ENCODE measurements around the gene MIGA2.
A peak's percentile ranks its signal among the peaks of the same experiment; 100 is the strongest.

Gene MIGA2

DNA sequence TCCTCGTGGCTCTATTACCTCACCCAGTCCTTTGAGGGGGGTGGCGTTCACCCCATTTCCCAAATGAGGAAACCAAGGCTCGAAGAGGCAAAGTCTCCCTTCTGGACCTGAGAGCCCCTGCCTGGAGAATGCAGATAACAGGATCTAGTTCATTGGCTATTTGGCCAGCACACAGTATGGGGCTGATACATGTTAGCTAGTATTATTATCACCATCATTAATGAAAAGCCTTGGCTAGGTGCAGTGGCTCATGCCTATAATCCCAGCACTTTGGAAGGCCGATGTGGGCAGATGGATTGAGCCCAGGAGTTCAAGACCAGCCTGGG is 12.6 kb upstream of the MIGA2 start:
- peaks cover 67% of the 10 kb centered on the region for H3K4me1 ChIP-seq (ENCODE audit: low read depth, poor library complexity, severe bottlenecking)
- no peaks in the 10 kb centered on the region for H3K36me3 ChIP-seq (ENCODE audit: insufficient read depth)
- no peak overlapping the region for H3K9ac ChIP-seq
- H3K4me3 ChIP-seq (IDR thresholded peaks at IDR 0.05; ENCODE audit: insufficient read depth, low read depth, low read length): no peak overlapping the region
- H3K27ac ChIP-seq: peak overlapping the region; percentile 81; the same call in 1 of the 2 replicates
- H4K20me1 ChIP-seq (ENCODE audit: insufficient read depth): no peaks in the 10 kb centered on the region
- TF ChIP-seq CTCF (conservative IDR thresholded peaks at IDR 0.05; ENCODE audit: low read depth, low read length): no peak
- H2AFZ ChIP-seq (ENCODE audit: low read depth): no peak overlapping the region
- peak overlapping the region; percentile 74; the same call in 1 of the 2 replicates for H3K4me2 ChIP-seq
- H3K79me2 ChIP-seq (ENCODE audit: insufficient read depth, low read depth): peaks cover 56% of the 10 kb centered on the region
- H3K27me3 ChIP-seq (ENCODE audit: insufficient read depth, low read depth): no peaks in the 10 kb centered on the region

DNA sequence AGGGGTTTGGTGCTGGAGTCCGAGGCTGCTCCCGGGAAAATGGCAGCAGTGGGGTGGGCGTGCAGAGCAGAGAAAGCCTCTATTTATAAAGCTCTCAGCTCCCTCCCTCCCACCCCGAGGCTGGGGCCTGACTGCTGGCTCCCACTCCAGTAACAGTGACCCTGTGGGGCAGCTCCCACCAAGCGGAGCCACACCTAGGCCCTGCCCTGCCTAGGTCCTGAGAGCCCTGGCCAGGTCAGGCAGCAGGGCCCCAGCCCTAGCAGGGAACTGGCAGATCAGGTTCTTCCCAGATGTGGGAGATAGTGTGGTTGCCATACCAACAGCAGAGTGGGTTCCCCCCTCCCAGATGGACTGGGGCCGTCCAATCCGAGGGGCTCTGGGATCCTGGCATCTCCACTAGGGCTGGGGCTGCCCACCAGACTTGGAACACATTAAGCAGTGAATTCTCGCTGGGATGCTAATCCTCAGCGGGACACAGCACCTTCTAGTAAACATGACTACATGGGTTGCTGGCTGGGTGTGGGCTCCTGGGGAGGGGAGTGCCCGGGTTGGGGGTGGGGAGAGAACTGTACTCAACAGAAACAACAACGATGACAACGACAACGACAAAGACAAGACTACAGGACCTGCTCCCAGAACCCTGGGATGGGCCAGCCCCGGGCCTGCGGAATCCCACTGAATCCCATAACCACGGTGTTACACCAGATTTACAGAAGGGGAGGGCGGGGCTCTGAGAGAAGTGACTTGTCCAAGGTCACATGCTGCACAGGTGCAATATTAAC is 9.8 kb upstream of the MIGA2 start:
- Histone ChIP-seq H3K79me2 (ENCODE audit: insufficient read depth, low read depth) (peaks cover 56% of the 10 kb centered on the region), H3K4me1 (ENCODE audit: low read depth, poor library complexity, severe bottlenecking) (peaks cover 57% of the 10 kb centered on the region), H3K4me3 (IDR thresholded peaks at IDR 0.05; ENCODE audit: insufficient read depth, low read depth, low read length) (no peak overlapping the region), H3K27me3 (ENCODE audit: insufficient read depth, low read depth) (no peaks in the 10 kb centered on the region), H4K20me1 (ENCODE audit: insufficient read depth) (no peaks in the 10 kb centered on the region), H3K27ac (peak overlapping the region; percentile 46; the same call in 1 of the 2 replicates), H2AFZ (ENCODE audit: low read depth) (no peak overlapping the region), H3K9ac (peak overlapping the region; percentile 58; the same call in 1 of the 2 replicates), H3K36me3 (ENCODE audit: insufficient read depth) (no peaks in the 10 kb centered on the region), H3K4me2 (peak overlapping the region; percentile 98)
- TF ChIP-seq CTCF (conservative IDR thresholded peaks at IDR 0.05; ENCODE audit: low read depth, low read length): no peak

DNA sequence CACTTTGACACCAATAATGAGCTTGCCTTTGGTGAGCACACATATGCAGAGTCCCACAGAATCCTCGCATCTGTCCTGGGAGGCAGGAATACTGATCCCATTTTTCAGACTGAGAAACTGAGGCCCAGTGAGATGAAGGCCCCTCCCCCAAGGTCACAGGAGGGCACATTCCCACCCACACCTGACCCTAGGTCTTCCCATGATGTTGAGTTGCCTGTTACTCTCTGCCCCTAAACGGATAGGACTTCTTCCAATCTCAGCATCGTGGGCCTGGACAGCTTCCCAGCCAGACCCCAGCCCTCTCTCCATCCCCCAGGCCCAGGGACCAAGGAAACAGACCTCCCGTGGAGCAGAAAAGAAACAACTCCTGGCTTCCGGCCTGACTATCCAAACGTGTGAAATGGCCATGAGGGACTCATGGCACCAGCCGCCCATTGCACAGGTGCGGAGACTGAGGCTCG is 9.2 kb upstream of the MIGA2 start:
- H3K27me3 ChIP-seq (ENCODE audit: insufficient read depth, low read depth): no peaks in the 10 kb centered on the region
- H2AFZ ChIP-seq (ENCODE audit: low read depth): peak overlapping the region; percentile 22; the same call in 1 of the 2 replicates
- peak overlapping the region; percentile 58; the same call in 1 of the 2 replicates for H3K9ac ChIP-seq

GRCh38 chr9:129027685-129028191 is 8.7 kb upstream of the MIGA2 start:
- Histone ChIP-seq H3K27me3 (ENCODE audit: insufficient read depth, low read depth) (no peaks in the 10 kb centered on the region), H3K9ac (peak overlapping the region; percentile 58; the same call in 1 of the 2 replicates), H3K4me2 (peak overlapping the region; percentile 98), H3K36me3 (ENCODE audit: insufficient read depth) (no peaks in the 10 kb centered on the region), H4K20me1 (ENCODE audit: insufficient read depth) (no peaks in the 10 kb centered on the region), H3K4me1 (ENCODE audit: low read depth, poor library complexity, severe bottlenecking) (peaks cover 46% of the 10 kb centered on the region), H3K79me2 (ENCODE audit: insufficient read depth, low read depth) (peaks cover 46% of the 10 kb centered on the region), H3K4me3 (IDR thresholded peaks at IDR 0.05; ENCODE audit: insufficient read depth, low read depth, low read length) (no peak overlapping the region), H3K27ac (peak overlapping the region; percentile 46), H2AFZ (ENCODE audit: low read depth) (peak overlapping the region; percentile 22; the same call in 1 of the 2 replicates)
- no peak for TF ChIP-seq CTCF (conservative IDR thresholded peaks at IDR 0.05; ENCODE audit: low read depth, low read length)

More for the DNA sequence above, 9.2 kb upstream of the MIGA2 start:
- Histone ChIP-seq H3K4me3 (IDR thresholded peaks at IDR 0.05; ENCODE audit: insufficient read depth, low read depth, low read length) (no peak overlapping the region), H3K79me2 (ENCODE audit: insufficient read depth, low read depth) (peaks cover 51% of the 10 kb centered on the region), H3K4me2 (peak overlapping the region; percentile 98), H3K27ac (peak overlapping the region; percentile 46), H4K20me1 (ENCODE audit: insufficient read depth) (no peaks in the 10 kb centered on the region), H3K36me3 (ENCODE audit: insufficient read depth) (no peaks in the 10 kb centered on the region), H3K4me1 (ENCODE audit: low read depth, poor library complexity, severe bottlenecking) (peaks cover 51% of the 10 kb centered on the region)
- no peak for TF ChIP-seq CTCF (conservative IDR thresholded peaks at IDR 0.05; ENCODE audit: low read depth, low read length)

Data from KMS-11 (cell line).